ENCODE results near the gene OLFM3. TPM values are rescaled to one million over a fixed set of nuclear protein-coding genes. Genes with fewer than 3 reads are reported as not detected.

The OLFM3 gene
- total RNA-seq, 2 experiments from 2014 or later: not detected

GRCh38 chr1:101929343-101929742, 67.4 kb downstream of the OLFM3 start:
- H3K9me3 Mint-ChIP-seq: no peaks in the 10 kb centered on the region
- no peak for DNase-seq
- H3K4me1 Mint-ChIP-seq (ENCODE audit: low read depth): no peaks in the 10 kb centered on the region
- H3K4me3 Mint-ChIP-seq: no peak overlapping the region
- ChIA-PET CTCF (no interaction called here), POLR2A (no interaction called here)
- no peaks in the 10 kb centered on the region for H3K36me3 Mint-ChIP-seq
- H3K27me3 Mint-ChIP-seq: no peaks in the 10 kb centered on the region
- no peak overlapping the region for H3K27ac Mint-ChIP-seq
- intact Hi-C loops (cut with micrococcal nuclease): no loop called here

GRCh38 chr1:101928829-101929228, 67.9 kb downstream of the OLFM3 start:
- ChIA-PET CTCF (no interaction called here), POLR2A (no interaction called here)
- Mint-ChIP-seq H3K27ac (no peak overlapping the region), H3K4me1 (ENCODE audit: low read depth) (no peaks in the 10 kb centered on the region), H3K4me3 (no peak overlapping the region), H3K27me3 (no peaks in the 10 kb centered on the region), H3K9me3 (no peaks in the 10 kb centered on the region), H3K36me3 (no peaks in the 10 kb centered on the region)
- no peak for DNase-seq
- intact Hi-C loops (cut with micrococcal nuclease): no loop called here

- H3K27me3 Mint-ChIP-seq: no peaks in the 10 kb centered on the region
- no peak for DNase-seq
- CTCF ChIA-PET: no interaction called here
- POLR2A ChIA-PET: no interaction called here
- H3K4me1 Mint-ChIP-seq (ENCODE audit: low read depth): no peaks in the 10 kb centered on the region
- no peak overlapping the region for H3K27ac Mint-ChIP-seq
- no peaks in the 10 kb centered on the region for H3K9me3 Mint-ChIP-seq
- no peak overlapping the region for H3K4me3 Mint-ChIP-seq
- intact Hi-C loops (cut with micrococcal nuclease): no loop called here
- no peaks in the 10 kb centered on the region for H3K36me3 Mint-ChIP-seq
Observed at GRCh38 chr1:101924700-101925099, 72.0 kb downstream of the OLFM3 start.

GRCh38 chr1:101920577-101920976, 76.1 kb downstream of the OLFM3 start:
- ChIA-PET POLR2A (no interaction called here), CTCF (no interaction called here)
- Mint-ChIP-seq H3K27me3 (no peaks in the 10 kb centered on the region), H3K27ac (no peak overlapping the region), H3K4me3 (no peak overlapping the region), H3K9me3 (no peaks in the 10 kb centered on the region), H3K36me3 (no peaks in the 10 kb centered on the region), H3K4me1 (ENCODE audit: low read depth) (no peaks in the 10 kb centered on the region)
- intact Hi-C loops (cut with micrococcal nuclease): no loop called here
- no peak for DNase-seq

- Mint-ChIP-seq H3K27me3 (no peaks in the 10 kb centered on the region), H3K9me3 (no peaks in the 10 kb centered on the region), H3K4me3 (no peak overlapping the region), H3K4me1 (ENCODE audit: low read depth) (no peaks in the 10 kb centered on the region), H3K36me3 (no peaks in the 10 kb centered on the region), H3K27ac (no peak overlapping the region)
- intact Hi-C loops (cut with micrococcal nuclease): no loop called here
- no peak for DNase-seq
- POLR2A ChIA-PET: no interaction called here
- CTCF ChIA-PET: no interaction called here
Observed at GRCh38 chr1:101918277-101918676, 78.4 kb downstream of the OLFM3 start.

GRCh38 chr1:101915597-101915996, 81.1 kb downstream of the OLFM3 start:
- ChIA-PET CTCF (no interaction called here), POLR2A (no interaction called here)
- no peak for DNase-seq
- intact Hi-C loops (cut with micrococcal nuclease): no loop called here
- Mint-ChIP-seq H3K4me1 (ENCODE audit: low read depth) (no peaks in the 10 kb centered on the region), H3K36me3 (no peaks in the 10 kb centered on the region), H3K27ac (no peak overlapping the region), H3K9me3 (no peaks in the 10 kb centered on the region), H3K4me3 (no peak overlapping the region), H3K27me3 (no peaks in the 10 kb centered on the region)

- Mint-ChIP-seq H3K9me3 (no peaks in the 10 kb centered on the region), H3K27me3 (no peaks in the 10 kb centered on the region), H3K36me3 (no peaks in the 10 kb centered on the region), H3K27ac (no peak overlapping the region), H3K4me1 (ENCODE audit: low read depth) (no peaks in the 10 kb centered on the region), H3K4me3 (no peak overlapping the region)
- ChIA-PET POLR2A (no interaction called here), CTCF (interaction anchor here (0.9 kb wide), 1 partner anchor 10 kb away, joined by 3 read pairs; no protein-coding TSS in a partner anchor)
- intact Hi-C loops (cut with micrococcal nuclease): no loop called here
- DNase-seq: no peak
Observed at GRCh38 chr1:101914473-101915242, 82.1 kb downstream of the OLFM3 start.

GRCh38 chr1:101911894-101912293, 84.8 kb downstream of the OLFM3 start:
- no peaks in the 10 kb centered on the region for H3K4me1 Mint-ChIP-seq (ENCODE audit: low read depth)
- no peaks in the 10 kb centered on the region for H3K36me3 Mint-ChIP-seq
- no peaks in the 10 kb centered on the region for H3K27me3 Mint-ChIP-seq
- H3K4me3 Mint-ChIP-seq: no peak overlapping the region
- H3K9me3 Mint-ChIP-seq: no peaks in the 10 kb centered on the region
- ChIA-PET POLR2A (no interaction called here), CTCF (no interaction called here)
- intact Hi-C loops (cut with micrococcal nuclease): no loop called here
- DNase-seq: no peak
- no peak overlapping the region for H3K27ac Mint-ChIP-seq

GRCh38 chr1:101908980-101909379, 87.7 kb downstream of the OLFM3 start:
- intact Hi-C loops (cut with micrococcal nuclease): no loop called here
- no peak overlapping the region for H3K27ac Mint-ChIP-seq
- H3K4me1 Mint-ChIP-seq (ENCODE audit: low read depth): no peaks in the 10 kb centered on the region
- POLR2A ChIA-PET: no interaction called here
- CTCF ChIA-PET: no interaction called here
- H3K9me3 Mint-ChIP-seq: no peaks in the 10 kb centered on the region
- no peak for DNase-seq
- no peak overlapping the region for H3K4me3 Mint-ChIP-seq
- H3K36me3 Mint-ChIP-seq: no peaks in the 10 kb centered on the region
- H3K27me3 Mint-ChIP-seq: no peaks in the 10 kb centered on the region

- no peaks in the 10 kb centered on the region for H3K36me3 Mint-ChIP-seq
- intact Hi-C loops (cut with micrococcal nuclease): no loop called here
- H3K4me1 Mint-ChIP-seq (ENCODE audit: low read depth): no peaks in the 10 kb centered on the region
- no peak for DNase-seq
- no peak overlapping the region for H3K27ac Mint-ChIP-seq
- ChIA-PET CTCF (no interaction called here), POLR2A (no interaction called here)
- H3K9me3 Mint-ChIP-seq: no peaks in the 10 kb centered on the region
- H3K27me3 Mint-ChIP-seq: no peaks in the 10 kb centered on the region
- no peak overlapping the region for H3K4me3 Mint-ChIP-seq
Observed at GRCh38 chr1:101907264-101907663, 89.5 kb downstream of the OLFM3 start.

GRCh38 chr1:101905283-101905835, 91.4 kb downstream of the OLFM3 start:
- Mint-ChIP-seq H3K27ac (no peak overlapping the region), H3K36me3 (no peaks in the 10 kb centered on the region), H3K9me3 (no peaks in the 10 kb centered on the region), H3K4me1 (ENCODE audit: low read depth) (no peaks in the 10 kb centered on the region), H3K27me3 (no peaks in the 10 kb centered on the region), H3K4me3 (no peak overlapping the region)
- ChIA-PET POLR2A (no interaction called here), CTCF (no interaction called here)
- DNase-seq: no peak
- intact Hi-C loops (cut with micrococcal nuclease): no loop called here

GRCh38 chr1:101902199-101902598, 94.5 kb downstream of the OLFM3 start:
- Mint-ChIP-seq H3K27ac (no peak overlapping the region), H3K4me3 (no peak overlapping the region), H3K4me1 (ENCODE audit: low read depth) (no peaks in the 10 kb centered on the region), H3K27me3 (no peaks in the 10 kb centered on the region), H3K36me3 (no peaks in the 10 kb centered on the region), H3K9me3 (no peaks in the 10 kb centered on the region)
- CTCF ChIA-PET: no interaction called here
- intact Hi-C loops (cut with micrococcal nuclease): no loop called here
- DNase-seq: no peak
- POLR2A ChIA-PET: no interaction called here

GRCh38 chr1:101898137-101898536, 98.6 kb downstream of the OLFM3 start:
- Mint-ChIP-seq H3K36me3 (no peaks in the 10 kb centered on the region), H3K9me3 (no peaks in the 10 kb centered on the region), H3K4me1 (ENCODE audit: low read depth) (no peaks in the 10 kb centered on the region), H3K27me3 (no peaks in the 10 kb centered on the region), H3K27ac (no peak overlapping the region), H3K4me3 (no peak overlapping the region)
- no peak for DNase-seq
- POLR2A ChIA-PET: no interaction called here
- CTCF ChIA-PET: no interaction called here
- intact Hi-C loops (cut with micrococcal nuclease): no loop called here
